ENCODE results near the gene KCNH8.

DNA sequence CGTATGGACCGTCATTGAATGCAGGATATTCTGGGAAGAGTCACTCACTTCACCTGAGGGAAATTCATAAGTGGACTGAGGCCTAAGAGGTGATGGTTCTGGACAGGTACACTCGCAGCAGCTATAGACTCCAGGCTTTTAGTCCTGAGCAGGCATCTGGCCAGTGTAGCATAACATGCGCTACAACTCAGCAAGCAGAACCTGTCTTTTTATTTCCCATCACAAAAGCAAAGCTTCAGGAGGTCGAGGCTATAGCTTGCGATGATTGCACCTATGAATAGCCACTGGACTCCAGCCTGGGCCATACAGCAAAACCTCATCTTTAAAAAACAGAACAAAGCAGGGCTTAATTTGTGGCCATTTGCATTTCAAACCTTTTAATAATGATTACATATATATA, 185.8 kb downstream of the KCNH8 start:
- TF ChIP-seq GATA2 (IDR thresholded peaks at IDR 0.05; ENCODE audit: low read depth, low read length) (no peak), GATA3 (IDR thresholded peaks at IDR 0.05; ENCODE audit: low read depth, low read length) (no peak)

All from SH-SY5Y (cell line).